Gastroesophageal sphincter (tissue), 3 donors: Measurements from ENCODE around the gene TMEM164.

Experiments used
- CTCF ChIP-seq, 4 experiments: fragments of 200-600 bp in 2 of 4; fragments of 450-650 bp in 2 of 4; sonication (generic) in 1 of 4; IDR thresholded peaks; one replicate each; pipeline ENCODE4 v1.5.1; 2017 to 2019; ENCODE audit warnings: antibody characterized with exemption in 4 of 4, mild to moderate bottlenecking in 2 of 4, moderate library complexity in 2 of 4
- EP300 ChIP-seq: sonication (generic); formaldehyde crosslinking; IDR thresholded peaks from one replicate; pipeline ENCODE4 v1.6.1; 2017; ENCODE audit warnings: antibody characterized with exemption, mild to moderate bottlenecking
- POLR2A ChIP-seq, 2 donors: fragments of 450-650 bp; IDR thresholded peaks; one replicate each; pipeline ENCODE4 v1.6.1; 2017; ENCODE audit warnings: antibody characterized with exemption in 2 of 2, mild to moderate bottlenecking in 2 of 2, moderate library complexity in 1 of 2

- no peak for TF ChIP-seq CTCF (IDR thresholded peaks at IDR 0.05)
- no peak for TF ChIP-seq EP300
- TF ChIP-seq POLR2A (IDR thresholded peaks at IDR 0.05), result no peak
These were observed 48.6 kb upstream of the TMEM164 start for GRCh38 chrX:109954333-109954732.
